A549 treated with AZD9567 at 1 μM for 4 hours (cell line): Measurements from ENCODE around the gene PLA2R1. TPM values are rescaled to one million over a fixed set of nuclear protein-coding genes. Genes with fewer than 3 reads are reported as not detected.

Experiments used
- total RNA-seq: library from RNA; stranded (reverse); fragments of 200-300 nt; extraction: Qiagen RNA extraction; gene quantifications from 5 replicates; pipeline ENCODE4 v1.2.3, GENCODE V29; 2022; ENCODE audit not compliant: insufficient read depth

The PLA2R1 gene
- 1.5 to 2.5 TPM (median 1.9 TPM) in 5 replicates for total RNA-seq

GRCh38 chr2:160062292-160063005 is at the start of gene PLA2R1:
TSS of gene PLA2R1 (minus strand) at chr2:160062615. CDS start at chr2:160062403, 212 bp downstream.

GRCh38 chr2:159904127-159904958 is 158.1 kb downstream of the PLA2R1 start, which contains the start of gene LY75:
TSS of gene LY75 (minus strand) at chr2:159904756.

Other genes with a start within 250 kb of the PLA2R1 start
- 0.03 to 0.15 TPM (median 0.09 TPM) in 4 of 5 replicates, not detected in the other for gene LY75, start 157.9 kb downstream of the PLA2R1 start, total RNA-seq
- gene ITGB6, start 137.7 kb upstream of the PLA2R1 start, total RNA-seq, result 0.50 to 0.72 TPM (median 0.63 TPM) in 5 replicates